IPS-11a (cell line): Measurements from ENCODE around the gene MTHFR.

Source experiments
- H3K4me3 ChIP-seq: one replicate; pipeline ENCODE4 v1.5.1; 2013; ENCODE audit warnings: low read depth, low read length, control low read depth

MTHFR gene

DNA sequence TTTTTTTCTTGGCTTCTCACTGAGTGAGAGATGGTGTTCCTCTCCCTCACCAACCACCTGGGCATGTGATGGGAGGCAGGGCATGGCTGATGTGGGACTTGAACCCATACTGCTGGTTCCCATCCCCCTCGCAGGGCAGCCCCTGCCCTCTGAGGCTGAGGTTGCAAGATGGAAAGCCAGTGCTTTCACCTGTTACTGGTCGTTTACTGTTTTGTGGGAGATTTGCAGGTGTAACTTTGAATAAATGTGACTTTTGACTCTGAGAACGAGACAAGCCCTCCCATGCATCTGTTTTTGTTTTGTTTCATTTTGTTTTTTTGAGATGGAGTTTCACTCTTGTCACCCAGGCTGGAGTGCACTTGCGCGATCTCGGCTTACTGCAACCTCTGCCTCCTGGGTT lies 22.2 kb downstream of the MTHFR start:
- no peak overlapping the region for H3K4me3 ChIP-seq

DNA sequence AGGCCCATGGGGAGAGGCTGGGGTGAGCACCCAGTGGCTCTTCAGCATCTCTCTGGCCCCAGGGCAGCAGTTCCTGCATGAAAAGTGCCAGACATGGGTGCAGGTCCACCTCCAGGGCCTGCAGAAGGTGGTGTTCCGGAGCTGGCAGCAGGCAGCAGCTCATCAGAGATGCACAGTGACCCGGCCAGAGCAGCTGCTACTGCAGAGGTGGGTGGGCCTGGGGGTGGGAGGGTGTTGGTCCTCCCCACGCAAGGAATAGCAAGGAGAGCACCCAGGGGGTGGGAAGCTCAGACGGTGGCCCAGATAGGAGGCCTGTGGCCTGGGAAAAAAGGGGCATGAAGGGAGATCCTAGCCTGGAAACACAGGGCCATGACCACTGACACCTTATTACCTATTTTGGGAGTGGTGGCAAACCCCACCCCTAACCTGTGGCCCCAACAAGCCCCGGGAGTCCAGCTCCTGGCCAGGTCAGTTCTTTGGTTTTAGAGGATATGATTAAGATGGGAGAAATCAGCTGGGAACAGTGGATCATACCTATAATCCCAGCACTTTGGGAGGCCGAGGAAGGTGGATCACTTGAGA lies 23.5 kb downstream of the MTHFR start:
- no peak overlapping the region for H3K4me3 ChIP-seq

DNA sequence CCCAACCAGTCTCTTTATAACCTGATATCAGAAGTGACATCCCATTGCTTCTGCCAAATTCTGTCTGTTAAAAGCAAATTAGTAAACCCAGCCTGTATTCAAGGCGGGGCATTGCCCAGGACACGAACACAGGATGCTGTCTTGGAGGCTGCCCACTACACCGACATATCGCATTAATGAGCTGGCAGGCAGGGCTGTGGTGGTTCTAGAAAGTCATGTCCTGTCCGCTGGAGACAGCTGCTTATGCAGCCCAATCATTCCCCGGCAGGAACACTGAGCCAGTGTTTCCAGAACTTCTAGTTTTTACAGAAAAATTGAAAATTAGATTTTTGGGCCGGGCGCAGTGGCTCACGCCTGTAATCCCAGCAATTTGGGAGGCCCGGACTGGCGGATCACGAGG lies 24.5 kb downstream of the MTHFR start:
- no peak overlapping the region for H3K4me3 ChIP-seq

DNA sequence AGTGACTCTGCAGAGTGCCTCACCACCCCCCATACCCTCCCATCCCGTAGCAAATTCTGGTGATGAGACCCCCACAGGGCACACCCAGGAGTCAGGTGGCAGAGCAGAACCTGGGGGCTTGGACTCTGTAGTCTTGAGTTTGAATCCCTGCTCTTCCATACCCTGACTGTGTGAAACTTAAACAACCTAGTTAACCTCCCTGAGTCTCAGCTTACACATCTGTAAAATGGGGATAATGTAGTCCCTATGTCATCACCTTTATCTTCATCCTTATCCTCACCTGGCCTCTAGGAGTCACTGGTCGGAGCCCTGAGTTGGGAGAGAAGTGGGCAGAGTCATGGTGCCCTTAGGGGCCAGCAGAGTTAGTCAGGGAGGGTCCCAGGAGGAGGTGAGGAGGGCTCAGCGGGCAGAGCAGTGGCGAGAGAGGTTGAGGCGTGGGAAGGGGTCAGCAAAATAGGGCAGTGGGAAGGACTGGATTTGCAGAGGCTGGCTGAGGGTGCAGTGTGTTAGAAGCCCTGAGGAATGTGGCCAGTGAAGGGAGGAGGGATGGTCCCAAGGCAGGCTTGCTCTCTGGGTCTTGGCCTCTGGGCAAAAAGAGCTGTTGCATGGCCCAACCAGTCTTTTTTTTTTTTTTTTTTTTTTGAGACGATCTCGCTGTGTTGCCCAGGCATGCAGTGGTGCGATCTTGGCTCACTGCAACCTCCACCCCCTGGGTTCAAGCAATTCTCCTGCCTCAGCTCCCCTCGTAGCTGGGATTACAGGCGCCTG lies 25.2 kb downstream of the MTHFR start:
- no peak overlapping the region for H3K4me3 ChIP-seq

DNA sequence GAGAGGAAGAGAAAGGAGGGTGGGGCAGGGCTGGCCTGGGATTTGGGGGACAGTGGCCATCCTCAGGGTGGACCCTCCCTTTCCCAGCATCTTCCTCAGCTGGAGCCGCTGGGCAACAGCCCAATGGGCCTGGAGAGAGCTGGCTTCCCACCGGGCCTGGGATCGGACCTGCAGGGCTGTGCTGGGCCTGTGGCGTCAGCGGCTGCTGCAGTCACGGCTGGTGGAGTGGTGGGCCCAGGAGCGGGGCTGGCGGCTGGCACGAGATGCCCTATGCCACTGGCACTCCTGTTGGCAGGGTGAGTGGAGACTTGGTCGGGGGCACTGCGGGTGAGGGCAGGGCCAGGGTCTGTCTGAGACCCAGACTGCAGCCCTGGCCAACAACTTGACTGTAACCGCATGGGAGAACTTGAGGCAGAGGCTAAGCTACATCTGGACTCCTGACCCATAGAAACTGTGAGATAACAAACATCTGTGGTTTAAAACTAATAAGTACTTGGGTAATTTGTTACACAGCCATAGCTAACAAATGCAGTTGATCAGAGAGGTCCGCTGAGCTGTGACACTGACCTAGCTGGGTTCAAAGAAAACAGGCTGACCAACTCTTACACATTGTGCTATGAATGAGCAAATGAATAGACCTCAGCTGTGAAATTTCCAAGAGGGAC lies 25.9 kb downstream of the MTHFR start:
- H3K4me3 ChIP-seq: no peak overlapping the region

DNA sequence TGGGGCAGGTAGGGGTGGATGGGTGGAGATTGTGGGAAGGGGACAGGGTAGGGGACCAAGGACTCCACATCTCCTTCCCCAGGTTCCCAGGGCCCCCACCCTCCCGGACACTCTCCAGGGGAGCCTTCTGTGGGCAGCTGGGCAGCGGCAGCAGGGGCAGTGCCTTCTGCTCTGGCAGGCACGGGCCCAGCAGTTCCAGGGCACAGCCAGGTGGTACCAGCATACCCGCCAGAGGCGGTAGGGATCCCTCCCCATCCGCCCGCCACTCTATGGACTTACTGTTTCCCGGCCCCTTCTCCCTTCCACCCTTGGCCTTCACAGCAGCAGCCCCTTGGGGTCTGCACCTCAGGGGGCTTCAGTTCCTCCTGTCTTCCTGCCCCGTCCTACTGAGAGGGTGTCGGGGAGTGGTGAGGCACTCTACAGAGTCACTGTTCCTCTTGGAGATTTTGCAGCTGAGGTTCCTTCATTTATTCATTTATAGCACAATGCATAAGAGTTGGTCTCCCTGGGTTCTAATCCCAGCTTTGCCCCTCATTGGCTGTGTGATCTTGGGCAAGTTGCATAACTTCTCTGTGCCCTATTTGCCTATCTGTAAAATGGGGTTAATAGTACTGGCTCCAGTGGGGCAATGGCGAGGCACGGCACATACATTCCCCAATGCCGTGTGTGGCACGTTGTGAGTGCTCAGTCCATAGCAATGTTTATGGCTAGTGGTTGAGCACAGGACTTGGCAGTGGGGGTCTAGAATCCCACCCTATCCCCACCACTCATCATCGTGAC lies 26.7 kb downstream of the MTHFR start:
- H3K4me3 ChIP-seq: no peak overlapping the region

DNA sequence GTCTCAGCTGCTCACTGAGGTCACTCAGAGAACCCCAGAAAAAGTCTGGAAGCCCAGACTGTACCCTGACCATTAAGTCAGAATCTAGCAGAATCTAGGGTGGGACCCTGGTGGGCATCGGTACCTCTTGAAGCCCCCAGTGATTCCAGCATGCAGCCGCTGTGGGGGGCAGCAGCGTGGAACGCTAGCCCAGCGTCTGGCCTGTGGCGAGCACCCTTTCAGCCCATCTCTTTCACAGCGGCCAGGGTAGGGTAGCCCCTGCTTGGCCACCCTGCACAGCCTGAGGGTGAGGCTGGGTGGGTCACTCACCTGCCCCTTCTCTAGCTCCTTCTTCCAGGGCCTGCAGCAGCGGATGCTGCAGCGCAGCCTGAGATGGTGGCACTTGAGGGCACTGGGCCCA lies 27.4 kb downstream of the MTHFR start:
- H3K4me3 ChIP-seq: no peak overlapping the region

DNA sequence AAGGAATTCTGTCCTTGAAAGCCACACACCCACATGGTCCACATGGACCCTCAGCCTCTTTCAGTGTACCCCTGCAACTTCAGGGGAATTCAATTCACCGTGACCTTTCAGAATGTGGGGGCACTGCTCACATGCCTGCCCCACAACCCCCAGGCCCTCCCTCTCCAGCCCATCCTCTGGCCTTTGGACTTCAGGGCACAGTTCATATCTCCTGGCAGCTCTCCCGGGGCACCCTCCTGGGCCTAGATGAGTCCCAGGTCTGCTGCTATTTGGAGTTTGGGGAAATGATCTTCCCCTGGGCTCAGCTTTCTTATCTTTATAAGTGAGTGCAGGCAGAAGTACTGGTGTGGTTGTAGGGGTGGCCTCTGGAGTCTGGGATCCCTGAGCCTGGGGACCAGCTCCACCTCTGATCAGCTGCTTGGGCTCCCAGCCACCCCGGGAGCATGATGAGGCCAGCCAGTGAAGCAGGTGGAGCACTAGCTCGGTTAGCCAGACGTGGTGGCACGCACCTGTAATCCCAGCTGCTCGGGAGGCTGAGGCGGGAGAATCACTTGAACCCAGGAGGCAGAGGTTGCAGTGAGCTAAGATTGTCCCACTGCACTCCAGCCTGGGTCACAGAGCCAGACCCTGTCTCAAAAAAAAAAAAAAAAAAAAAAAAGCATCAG lies 28.0 kb downstream of the MTHFR start:
- no peak overlapping the region for H3K4me3 ChIP-seq

DNA sequence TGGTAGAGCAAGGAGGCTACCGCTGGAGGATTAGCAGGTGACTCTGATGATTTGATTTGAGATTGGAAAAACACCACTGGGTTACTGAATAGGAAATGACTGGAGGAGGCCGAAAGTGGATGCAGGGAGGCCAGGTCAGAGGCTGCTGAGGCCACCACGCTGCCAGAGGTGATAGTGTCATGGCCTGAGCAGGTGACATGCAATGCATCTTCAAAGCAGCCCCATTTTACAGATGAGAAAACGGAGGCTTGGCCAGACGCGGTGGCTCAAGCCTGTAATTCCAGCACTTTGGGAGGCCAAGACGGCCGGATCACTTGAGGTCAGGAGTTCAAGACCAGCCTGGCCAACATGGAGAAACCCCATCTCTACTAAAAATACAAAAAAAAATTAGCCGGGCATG lies 31.0 kb downstream of the MTHFR start:
- no peak overlapping the region for H3K4me3 ChIP-seq

DNA sequence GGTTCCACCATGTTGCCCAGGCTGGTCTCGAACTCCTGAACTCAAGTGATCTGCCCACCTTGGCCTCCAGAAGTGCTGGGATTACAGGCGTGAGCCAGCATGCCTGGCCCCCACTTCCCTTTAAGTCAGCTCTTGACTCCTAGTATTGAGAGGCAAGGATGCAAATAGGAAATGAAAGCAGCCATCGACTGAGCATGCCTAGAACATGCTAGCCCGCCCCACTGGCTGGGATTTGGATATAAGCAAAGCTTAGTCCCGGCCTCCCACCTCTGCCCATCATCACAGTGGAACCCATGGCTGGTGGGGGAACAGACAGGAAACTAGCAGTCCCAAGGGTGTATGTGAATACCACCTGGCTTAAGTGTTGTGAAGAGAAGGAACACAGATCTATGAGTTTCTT lies 33.3 kb downstream of the MTHFR start:
- no peak overlapping the region for H3K4me3 ChIP-seq

DNA sequence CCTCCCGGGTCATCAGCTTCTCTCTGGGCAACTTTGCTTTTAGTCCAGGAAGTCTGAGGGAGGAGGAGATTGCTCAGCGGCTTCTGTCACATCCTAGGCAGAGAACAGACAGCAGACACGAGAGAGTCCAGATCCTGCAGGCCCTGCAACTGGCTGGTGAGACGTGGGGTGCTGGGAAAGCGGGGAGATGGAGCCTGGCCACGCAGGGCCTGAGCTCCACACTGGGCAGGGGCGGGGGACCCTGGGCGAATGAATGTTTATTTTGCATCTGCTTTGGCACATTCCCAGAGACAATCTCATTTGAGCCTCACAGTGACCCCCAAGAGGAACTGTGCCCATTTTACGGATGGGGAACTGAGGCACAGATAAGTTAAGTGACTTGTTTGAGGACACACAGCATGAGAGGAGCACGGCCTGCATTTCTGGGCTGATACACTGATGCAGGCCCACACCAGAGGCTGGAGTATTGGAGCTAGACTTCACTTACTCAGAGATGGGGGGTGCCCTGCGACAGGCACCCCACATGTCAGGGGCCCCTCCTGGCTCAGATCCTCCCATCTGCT lies 34.2 kb downstream of the MTHFR start:
- H3K4me3 ChIP-seq: no peak overlapping the region

DNA sequence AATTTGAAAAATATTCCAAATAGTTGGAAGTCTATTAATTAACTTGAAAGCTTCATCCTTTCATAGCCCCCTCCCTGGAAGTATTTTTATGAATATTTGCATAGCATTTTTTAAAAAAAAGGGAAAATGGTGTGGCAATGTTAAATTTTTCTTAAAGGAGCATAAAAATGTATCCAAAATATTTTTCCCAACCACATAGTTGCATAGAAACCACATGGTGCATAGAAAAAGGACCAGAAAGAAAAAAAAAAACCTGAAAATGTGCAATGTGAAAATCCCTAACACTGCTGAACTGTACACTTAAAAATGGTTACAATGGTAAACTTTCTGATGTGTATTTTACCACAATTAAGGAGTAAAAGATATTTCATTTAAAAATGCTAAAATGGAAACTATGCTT lies 35.8 kb downstream of the MTHFR start:
- no peak overlapping the region for H3K4me3 ChIP-seq

DNA sequence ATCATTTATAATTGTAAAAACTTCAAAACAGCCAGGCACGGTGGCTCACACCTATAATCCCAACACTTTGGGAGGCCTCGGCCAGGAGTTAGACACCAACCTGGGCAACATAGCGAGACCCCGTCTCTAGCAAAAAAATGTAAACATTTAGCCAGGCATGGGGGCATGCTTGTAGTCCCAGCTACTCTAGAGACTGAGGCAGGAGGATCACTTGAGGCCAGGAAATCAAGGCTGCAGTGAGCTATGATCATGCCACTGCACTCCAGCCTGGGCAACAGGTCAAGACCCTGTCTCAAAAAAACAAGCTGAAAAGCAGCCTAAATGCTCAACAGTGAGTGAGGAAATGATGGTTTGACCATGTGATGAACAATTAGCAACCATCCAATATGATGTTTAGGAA lies 36.5 kb downstream of the MTHFR start:
- H3K4me3 ChIP-seq: no peak overlapping the region

DNA sequence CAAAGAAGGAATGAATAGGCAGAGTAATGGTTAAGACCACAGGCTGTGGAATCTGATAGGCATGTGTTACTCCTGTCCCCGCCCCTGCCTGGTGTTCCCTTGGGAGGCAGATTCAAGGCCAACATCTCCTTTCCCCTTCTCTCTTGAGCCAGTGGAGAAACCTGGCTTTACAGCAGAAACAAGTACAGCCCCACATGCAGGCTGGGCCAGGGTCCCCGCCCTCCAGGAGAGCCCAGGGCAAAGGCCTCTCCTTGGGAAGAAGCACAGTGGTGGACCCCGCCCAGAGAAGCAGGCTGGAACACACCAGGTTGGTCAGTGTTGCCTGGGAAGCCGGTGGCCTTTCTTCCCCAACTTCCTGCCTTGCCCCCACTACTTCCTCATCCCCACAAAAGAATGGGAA lies 36.9 kb downstream of the MTHFR start:
- H3K4me3 ChIP-seq: no peak overlapping the region

DNA sequence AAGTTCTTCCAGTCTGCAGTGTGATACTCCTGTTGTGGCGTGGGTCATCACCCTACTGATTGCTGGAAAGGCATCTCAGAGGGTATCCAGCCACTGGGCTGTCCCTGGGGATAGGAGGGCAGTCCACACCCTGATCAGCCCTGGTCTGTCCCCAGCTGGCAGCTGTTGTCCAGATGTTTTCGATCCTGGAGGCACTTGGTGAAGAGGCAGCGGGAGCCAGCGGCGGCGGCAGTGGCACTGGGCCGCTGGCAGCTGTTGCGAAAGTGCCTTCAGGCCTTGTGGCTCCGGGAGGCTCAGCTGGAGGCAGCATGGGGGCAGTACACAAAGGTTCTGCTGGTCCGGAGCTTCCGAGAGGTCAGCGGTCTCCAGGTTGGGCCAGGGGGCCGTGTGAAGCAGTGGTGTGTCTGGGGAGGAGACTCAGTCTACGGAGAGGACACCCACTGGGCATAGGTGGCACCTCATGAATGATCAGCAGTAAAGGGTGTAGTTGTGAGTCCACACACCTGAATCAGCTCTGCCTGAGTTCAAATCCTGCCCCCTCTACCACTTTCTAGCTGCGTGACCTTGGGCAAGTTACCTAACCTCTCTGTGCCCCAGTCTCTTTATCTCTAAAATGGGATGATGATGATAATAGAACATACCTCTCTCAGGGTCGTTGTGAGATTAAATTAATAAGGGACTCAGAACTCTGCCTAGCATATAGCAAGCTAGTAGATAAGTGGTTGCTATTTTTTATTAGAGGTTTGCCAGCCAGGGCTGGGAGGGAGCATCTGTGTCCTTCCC lies 37.7 kb downstream of the MTHFR start:
- no peak overlapping the region for H3K4me3 ChIP-seq

DNA sequence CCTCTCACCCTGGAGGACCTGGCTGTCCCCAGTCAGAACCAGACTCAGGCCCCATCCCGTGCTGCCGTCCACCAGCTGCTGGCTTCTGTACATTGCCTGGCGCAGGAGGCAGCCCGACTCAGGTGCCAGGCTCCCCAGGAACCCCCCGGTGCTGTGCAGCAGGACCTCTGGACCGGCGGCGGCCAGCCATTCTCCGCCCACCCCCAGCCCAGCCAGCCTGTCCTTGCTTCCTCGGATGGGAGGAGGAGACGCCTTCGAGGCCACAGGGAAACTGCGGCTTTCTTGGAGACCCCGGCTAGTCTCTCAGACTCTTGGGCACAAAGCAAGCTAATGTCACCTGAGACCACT lies 39.4 kb downstream of the MTHFR start:
- H3K4me3 ChIP-seq: no peak overlapping the region

DNA sequence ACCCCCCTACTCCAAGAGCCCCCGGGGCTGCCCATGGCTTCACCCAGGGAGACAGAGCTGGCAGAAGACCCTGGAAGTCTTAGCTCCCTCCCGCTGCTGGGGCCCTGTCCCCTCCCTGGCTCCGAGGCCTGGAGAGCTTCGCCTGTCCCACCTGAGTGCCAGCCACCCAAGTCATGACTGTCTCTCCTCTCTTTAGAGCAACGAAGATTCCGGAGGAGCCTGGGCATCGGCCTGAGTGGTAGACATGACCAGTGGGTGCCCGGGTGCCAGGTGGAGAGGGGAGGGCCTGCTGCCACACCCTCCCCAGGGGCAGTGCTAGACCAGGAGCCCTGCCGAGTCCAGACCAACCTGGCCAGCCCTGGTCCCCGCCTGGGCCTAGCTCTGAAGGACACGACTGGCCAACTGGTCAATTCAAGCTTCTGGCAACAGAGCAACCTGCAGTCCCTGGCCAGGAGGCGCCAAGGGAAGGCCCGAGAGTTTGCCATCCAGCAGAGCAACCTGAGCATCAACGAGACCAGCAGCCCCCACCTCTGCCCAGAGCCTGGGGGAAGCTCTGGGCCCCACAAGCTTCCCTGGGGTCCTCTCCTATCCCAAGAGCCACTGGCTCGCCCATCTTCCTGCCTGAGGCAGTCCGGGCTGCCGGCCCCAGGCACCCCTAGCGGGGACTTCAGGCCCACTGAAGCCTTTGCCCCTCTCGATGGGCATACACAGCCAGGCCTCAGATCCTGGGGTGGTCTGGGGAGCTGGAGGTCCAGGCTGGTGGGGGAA lies 39.9 kb downstream of the MTHFR start:
- H3K4me3 ChIP-seq: no peak overlapping the region

DNA sequence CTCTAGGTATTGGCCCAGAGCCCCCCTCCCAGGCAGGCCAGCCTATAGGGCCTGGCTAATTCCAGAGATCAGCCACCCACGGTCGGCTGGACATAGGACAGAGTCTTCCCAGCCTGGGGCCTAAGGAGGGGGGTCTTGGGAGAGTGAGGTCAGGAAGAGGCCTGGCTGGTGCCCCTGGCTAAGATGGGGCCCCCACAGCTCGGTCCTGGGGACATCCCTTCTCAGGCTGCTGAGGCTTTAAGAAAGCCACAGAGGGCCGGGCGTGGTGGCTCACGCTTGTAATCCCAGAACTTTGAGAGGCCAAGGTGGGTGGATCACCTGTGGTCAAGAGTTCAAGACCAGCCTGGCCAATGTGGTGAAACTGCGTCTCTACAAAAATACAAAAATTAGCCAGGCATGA lies 41.2 kb downstream of the MTHFR start:
- no peak overlapping the region for H3K4me3 ChIP-seq

DNA sequence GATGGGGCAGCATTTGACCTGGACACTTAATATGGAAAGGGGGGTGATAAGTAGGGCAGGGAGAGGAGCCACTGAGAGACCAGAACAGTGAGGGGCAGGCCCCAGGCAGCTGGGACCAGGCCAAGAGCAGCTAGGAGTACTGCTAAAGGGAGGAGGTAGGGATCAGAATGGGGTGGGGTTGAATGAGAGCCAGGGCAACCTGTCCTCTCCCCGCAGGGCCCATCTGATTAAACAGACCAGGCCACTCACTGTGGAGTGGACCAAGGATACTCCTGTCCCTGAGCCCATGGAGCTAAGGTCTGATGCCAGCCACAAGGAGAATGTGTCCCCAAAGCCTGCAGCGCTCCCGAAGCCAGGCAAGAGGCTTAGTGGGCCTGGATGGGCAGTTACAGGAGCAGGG lies 41.6 kb downstream of the MTHFR start:
- H3K4me3 ChIP-seq: no peak overlapping the region
